Stimulated activated CD8-positive, alpha-beta memory T cell treated with anti-CD3 and anti-CD28 coated beads, Interleukin-12 subunit alpha, Interleukin-12 subunit beta, amount 100 ng/mL, for 4 hours (primary cell): Measurements from ENCODE around the gene NXNL1.
"Not testable (repeated sequence)": the region's sequence is repeated elsewhere in the genome, so short reads cannot be mapped to it uniquely, and the experiment has no call there.

Experiments used
- DNase-seq: peaks from one replicate; pipeline ENCODE4 v3.0.0-alpha.2; 2020; ENCODE audit warnings: low read depth

Gene NXNL1, protein sequence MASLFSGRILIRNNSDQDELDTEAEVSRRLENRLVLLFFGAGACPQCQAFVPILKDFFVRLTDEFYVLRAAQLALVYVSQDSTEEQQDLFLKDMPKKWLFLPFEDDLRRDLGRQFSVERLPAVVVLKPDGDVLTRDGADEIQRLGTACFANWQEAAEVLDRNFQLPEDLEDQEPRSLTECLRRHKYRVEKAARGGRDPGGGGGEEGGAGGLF

GRCh38 chr19:17460372-17461230 lies at the start of gene NXNL1:
Gene NXNL1 (minus strand): TSS chr19:17460926. CDS start chr19:17460869, 57 bp downstream.
- DNase-seq: no peak

DNA sequence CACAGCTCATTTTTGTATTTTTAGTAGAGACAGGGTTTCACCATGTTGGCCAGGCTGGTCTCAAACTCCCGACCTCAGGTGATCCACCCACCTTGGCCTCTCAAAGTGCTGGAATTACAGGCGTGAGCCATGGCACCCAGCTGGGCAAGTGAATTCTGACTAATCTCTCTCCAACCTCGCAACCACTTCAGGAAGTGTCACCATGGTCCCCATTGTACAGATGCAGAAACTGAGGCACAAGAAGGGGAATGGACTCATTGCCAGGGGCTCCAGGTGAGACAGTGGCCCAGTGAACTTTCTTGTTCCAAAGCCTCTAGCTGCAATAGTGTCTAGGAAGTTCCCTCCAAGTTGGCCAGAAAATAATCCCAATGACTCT lies 47.8 kb upstream of the NXNL1 start:
- DNase-seq: not testable (repeated sequence)

DNA sequence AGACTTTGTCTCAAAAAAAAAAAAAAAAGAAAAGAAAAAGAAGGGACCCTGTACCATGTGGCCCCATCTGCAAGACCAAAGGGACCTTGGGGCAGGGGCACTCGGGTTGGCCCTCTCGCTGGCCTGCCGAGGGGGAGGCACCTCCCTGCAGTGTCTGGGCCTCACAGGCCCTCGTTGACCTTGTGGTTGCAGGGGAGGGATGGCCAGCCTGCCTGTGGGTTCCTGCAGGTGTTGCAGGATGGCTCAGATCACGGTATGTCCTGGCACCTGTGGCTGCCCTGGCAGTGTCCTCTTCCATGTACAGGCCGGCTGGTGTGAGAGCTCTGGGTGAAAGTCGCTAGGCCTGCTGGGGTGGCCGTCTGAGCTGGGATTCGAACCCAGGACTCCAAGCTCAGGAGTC lies 46.0 kb upstream of the NXNL1 start:
- no peak for DNase-seq

- no peak for DNase-seq
These were observed 44.5 kb upstream of the NXNL1 start for GRCh38 chr19:17505223-17505622.

DNA sequence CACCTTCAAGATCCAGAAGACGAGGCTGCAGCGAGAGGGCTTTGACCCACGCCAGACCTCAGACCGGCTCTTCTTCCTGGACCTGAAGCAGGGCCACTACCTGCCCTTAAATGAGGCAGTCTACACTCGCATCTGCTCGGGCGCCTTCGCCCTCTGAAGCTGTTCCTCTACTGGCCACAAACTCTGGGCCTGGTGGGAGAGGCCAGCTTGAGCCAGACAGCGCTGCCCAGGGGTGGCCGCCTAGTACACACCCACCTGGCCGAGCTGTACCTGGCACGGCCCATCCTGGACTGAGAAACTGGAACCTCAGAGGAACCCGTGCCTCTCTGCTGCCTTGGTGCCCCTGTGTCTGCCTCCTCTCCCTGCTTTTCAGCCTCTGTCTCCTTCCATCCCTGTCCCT lies 43.7 kb upstream of the NXNL1 start:
- no peak for DNase-seq

- no peak for DNase-seq
These were observed 43.3 kb upstream of the NXNL1 start for GRCh38 chr19:17504030-17504429.

- no peak for DNase-seq
These were observed 42.5 kb upstream of the NXNL1 start for GRCh38 chr19:17503240-17503639.

DNA sequence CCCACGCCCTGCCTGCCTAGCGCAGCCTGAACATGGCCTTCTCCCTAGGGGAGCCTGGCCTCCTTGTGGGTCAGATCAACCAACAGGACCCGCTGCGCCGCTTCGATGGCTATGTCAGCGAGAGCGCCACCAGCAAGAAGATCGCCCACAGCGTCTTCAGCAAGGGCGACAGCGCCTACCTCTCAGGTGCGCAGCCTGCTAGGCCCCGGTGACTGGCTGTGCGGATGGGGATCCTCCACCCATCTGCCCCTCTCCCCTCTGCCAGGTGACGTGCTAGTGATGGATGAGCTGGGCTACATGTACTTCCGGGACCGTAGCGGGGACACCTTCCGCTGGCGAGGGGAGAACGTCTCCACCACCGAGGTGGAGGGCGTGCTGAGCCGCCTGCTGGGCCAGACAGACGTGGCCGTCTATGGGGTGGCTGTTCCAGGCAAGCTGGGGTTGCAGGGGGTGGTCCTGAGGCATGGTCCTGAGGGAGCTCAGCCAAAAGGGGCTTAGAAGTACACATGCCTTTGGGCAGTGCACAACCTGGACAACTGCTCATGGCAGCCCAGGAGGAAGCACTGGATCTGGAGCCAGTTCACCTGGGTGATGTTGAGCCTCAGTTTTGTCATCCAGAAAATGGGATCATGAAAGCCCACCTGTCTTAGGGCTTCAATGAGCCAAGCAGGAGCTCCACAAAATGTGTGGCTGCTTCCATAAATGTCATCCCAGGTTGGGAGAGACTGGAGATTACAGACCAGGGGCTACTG lies 39.9 kb upstream of the NXNL1 start:
- no peak for DNase-seq

- DNase-seq: no peak
These were observed 39.1 kb upstream of the NXNL1 start for GRCh38 chr19:17499648-17500446.

DNA sequence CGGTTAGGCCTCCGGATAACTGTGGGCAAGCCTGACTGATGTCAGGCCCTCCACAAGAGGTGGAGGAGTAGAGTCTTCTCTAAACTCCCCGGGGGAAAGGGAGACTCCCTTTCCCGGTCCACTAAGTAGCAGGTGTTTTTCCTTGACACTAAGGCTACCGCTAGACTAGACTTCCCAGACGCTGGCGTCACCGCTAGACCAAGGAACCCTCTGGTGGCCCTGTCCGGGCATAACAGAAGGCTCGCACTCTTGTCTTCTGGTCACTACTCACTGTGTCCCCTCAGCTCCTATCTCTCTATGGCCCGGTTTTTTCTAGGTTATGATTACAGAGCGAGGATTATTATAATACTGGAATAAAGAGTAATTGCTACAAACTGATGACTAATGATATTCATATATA lies 38.3 kb upstream of the NXNL1 start:
- not testable (repeated sequence) for DNase-seq

GRCh38 chr19:17497149-17497798 lies 36.5 kb upstream of the NXNL1 start:
- no peak for DNase-seq

DNA sequence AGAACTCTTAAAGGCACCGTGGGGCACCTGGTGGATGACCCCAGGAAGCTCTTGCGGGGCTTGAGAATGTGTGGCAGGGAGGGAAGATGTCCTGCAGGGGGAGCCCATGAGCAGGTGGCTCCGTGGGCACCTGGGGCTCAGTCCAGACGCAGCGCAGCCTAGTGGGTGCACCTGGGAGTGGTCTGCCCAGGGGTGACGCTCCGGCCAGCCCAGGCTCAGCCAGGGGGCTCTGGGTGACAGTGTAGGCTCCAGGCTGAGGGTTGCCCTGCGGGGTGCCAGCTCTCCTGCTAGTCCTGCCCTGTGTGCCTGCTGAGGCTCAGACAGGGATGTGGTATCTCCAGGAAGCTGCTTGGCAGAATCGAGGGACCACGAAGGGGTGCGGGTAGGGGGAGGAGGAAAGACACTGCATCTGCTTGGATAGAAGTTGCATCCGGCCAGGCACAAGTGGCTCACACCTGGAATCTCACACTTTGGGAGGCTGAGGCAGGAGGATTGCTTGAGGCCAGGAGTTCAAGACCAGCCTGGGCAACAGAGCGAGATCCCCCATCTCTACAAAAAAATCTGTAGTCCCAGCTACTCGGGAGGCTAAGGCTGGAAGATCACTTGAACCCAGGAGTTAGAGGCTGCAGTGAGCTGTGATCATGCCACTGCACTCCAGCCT lies 35.7 kb upstream of the NXNL1 start:
- DNase-seq: peak; percentile 54

GRCh38 chr19:17495639-17496296 lies 35.0 kb upstream of the NXNL1 start:
- no peak for DNase-seq

- DNase-seq: no peak
These were observed 30.6 kb upstream of the NXNL1 start for GRCh38 chr19:17491287-17491686.

GRCh38 chr19:17490411-17490810 lies 29.7 kb upstream of the NXNL1 start:
- DNase-seq: no peak

GRCh38 chr19:17489392-17490030 lies 28.8 kb upstream of the NXNL1 start:
- DNase-seq: no peak

DNA sequence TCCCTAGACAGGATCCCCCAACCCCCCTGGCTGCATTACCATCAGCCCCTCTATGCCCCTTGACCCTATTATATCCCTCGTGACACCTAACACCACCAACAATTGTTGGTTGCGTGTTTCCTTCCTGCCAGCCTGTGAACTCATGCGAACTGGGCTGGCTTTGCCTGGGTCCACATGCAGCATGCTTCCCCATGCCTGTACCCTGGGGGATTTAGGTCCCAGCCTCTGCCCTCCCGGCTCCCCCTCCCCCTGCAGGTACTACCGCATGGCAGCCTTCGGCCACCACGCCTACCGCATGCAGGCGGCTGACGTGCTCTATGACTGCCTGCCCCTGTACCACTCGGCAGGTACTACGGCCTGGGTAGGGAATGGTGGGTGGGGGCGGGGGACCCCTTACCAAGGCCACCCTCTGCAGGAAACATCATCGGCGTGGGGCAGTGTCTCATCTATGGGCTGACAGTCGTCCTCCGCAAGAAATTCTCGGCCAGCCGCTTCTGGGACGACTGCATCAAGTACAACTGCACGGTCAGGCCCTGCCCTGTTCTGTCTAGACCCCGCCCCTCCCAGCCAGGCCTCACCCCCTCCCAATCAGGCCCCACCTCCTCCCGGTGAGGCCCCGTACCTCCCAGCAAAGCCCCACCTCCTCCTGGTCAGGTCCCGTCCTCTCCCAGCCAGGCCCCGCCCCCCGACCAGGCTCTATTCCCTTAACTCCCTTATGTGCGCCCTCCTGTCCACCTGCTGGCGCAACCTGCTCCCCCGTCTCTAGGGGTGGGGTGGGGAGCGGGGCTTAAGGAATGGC lies 28.1 kb upstream of the NXNL1 start:
- peak; percentile 64 for DNase-seq

DNA sequence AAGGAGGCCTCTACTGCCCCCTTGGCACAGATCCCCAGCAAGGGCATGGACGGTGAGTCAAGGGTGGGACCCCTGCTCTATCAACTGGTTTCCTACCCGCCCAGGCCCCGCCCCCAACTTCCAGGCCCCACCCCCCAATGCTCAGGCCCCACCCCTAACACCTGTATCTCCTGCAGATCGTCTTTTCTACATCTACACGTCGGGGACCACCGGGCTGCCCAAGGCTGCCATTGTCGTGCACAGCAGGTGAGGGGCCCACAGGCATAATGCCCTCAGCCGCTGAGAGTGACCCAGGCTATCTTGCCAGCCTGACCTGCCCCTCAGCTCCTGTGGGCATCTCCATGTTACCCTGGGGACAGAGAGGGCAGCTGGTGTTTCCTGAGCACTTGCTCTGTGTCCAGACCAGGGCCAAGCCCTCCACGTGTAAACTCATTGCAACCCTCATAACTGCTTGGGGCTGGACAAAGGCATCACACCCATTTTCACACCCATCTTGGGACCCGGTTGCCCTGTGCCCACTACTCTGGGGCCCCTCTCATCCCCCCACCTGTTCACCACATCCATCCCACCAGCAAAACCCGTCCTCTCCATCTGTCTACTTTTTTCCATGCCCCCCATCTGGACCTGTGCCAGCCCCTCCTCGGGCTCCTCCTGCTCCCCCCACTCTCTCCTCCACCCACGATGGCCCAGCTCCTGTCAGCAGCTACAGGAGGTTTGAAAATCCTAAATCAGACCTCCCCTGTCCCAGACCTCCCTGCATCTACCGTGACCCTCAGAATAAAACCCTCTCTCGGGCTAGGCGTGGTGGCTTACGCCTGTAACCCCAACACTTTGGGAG lies 26.8 kb upstream of the NXNL1 start:
- no peak for DNase-seq
